Hepatocyte (in vitro differentiated cells): ENCODE measurements around the gene MGAT4A. TPM values are rescaled to one million over a fixed set of nuclear protein-coding genes. Genes with fewer than 3 reads are reported as not detected.

Experiments used
- DNase-seq: peaks from one replicate; pipeline ENCODE4 v3.0.0-alpha.2; 2016; ENCODE audit warnings: low spot score
- H2AFZ ChIP-seq: fragments of 200-600 bp; sonication (generic); 2 replicates; pipeline ENCODE4 v1.6.0; 2016; ENCODE audit warnings: antibody characterized with exemption, mild to moderate bottlenecking
- H3K27ac ChIP-seq: fragments of 200-600 bp; sonication (generic); 2 replicates; pipeline ENCODE4 v1.5.1; 2016; ENCODE audit warnings: mild to moderate bottlenecking
- H3K27me3 ChIP-seq: fragments of 200-600 bp; sonication (generic); 2 replicates; pipeline ENCODE4 v1.6.1; 2016
- H3K36me3 ChIP-seq: fragments of 200-600 bp; sonication (generic); replicated peaks from 2 replicates; pipeline ENCODE4 v1.5.1; 2016; ENCODE audit warnings: low read depth; ENCODE audit not compliant: insufficient read depth
- H3K4me1 ChIP-seq: fragments of 200-600 bp; sonication (generic); 2 replicates; pipeline ENCODE4 v1.5.1; 2016; ENCODE audit warnings: mild to moderate bottlenecking, moderate library complexity; ENCODE audit not compliant: insufficient read depth
- H3K4me2 ChIP-seq: fragments of 200-600 bp; sonication (generic); 2 replicates; pipeline ENCODE4 v1.6.0; 2016
- H3K4me3 ChIP-seq: fragments of 200-600 bp; sonication (generic); 2 replicates; pipeline ENCODE4 v1.5.1; 2016; ENCODE audit warnings: mild to moderate bottlenecking
- H3K79me2 ChIP-seq: fragments of 200-600 bp; sonication (generic); 2 replicates; pipeline ENCODE4 v1.6.0; 2017; ENCODE audit warnings: mild to moderate bottlenecking
- H3K9me2 ChIP-seq: fragments of 200-600 bp; sonication (generic); replicated peaks from 2 replicates; pipeline ENCODE4 v1.6.0; 2017; ENCODE audit warnings: mild to moderate bottlenecking; ENCODE audit not compliant: insufficient read depth
- H3K9me3 ChIP-seq: fragments of 200-600 bp; sonication (generic); 2 replicates; pipeline ENCODE4 v1.5.1; 2016; ENCODE audit warnings: low read depth, mild to moderate bottlenecking
- H4K20me1 ChIP-seq: fragments of 200-600 bp; sonication (generic); 2 replicates; pipeline ENCODE4 v1.6.0; 2016; ENCODE audit warnings: mild to moderate bottlenecking; ENCODE audit not compliant: insufficient read depth, poor library complexity, severe bottlenecking
- EZH2 ChIP-seq: fragments of 200-600 bp; sonication (generic); IDR thresholded peaks from 2 replicates; pipeline ENCODE4 v1.6.1; 2016; ENCODE audit warnings: antibody characterized with exemption, mild to moderate bottlenecking, borderline replicate concordance
- EZH2phosphoT487 ChIP-seq: fragments of 200-600 bp; sonication (generic); IDR thresholded peaks from one replicate; pipeline ENCODE4 v1.6.1; 2018; ENCODE audit warnings: antibody characterized with exemption, mild to moderate bottlenecking, low read depth, moderate library complexity; ENCODE audit not compliant: unreplicated experiment, severe bottlenecking
- WGBS: methylation state at CpG from one replicate; pipeline ENCODE4 v1.1.6; 2016; ENCODE audit warnings: low lambda C conversion rate; ENCODE audit errors: missing lambda C conversion rate; 5-methylcytosine and 5-hydroxymethylcytosine counted together
- polyA plus RNA-seq: library from polyadenylated mRNA; unstranded; fragments of >200 nt; fragmentation: Nextera tagmentation; extraction: Ambion mirVana; gene quantifications from 2 replicates; pipeline ENCODE4 v1.2.1, GENCODE V29; 2016
- total RNA-seq: library from RNA; depleted of rRNA; stranded (reverse); fragments of >200 nt; gene quantifications from 2 replicates; pipeline ENCODE4 v1.2.3, GENCODE V29; 2014
- TF ChIP-seq, protein P1 (sequence below): fragments of 200-600 bp; sonication (generic); IDR thresholded peaks from 2 replicates; pipeline ENCODE4 v1.5.1; 2016; ENCODE audit warnings: antibody characterized with exemption, mild to moderate bottlenecking; ENCODE audit not compliant: poor library complexity

Gene MGAT4A
- total and polyA plus RNA-seq, 2 experiments from 2014 or later = 10.1 to 21.6 TPM

- DNase-seq = peak; percentile 17
- Histone ChIP-seq H2AFZ (peak overlapping the region; percentile 93), H3K4me3 (peak overlapping the region; percentile 93), H3K79me2 (peaks cover 86% of the 10 kb centered on the region), H3K36me3 (no peaks in the 10 kb centered on the region), H3K4me2 (peak overlapping the region; percentile 93), H3K9me3 (no peaks in the 10 kb centered on the region), H4K20me1 (peaks cover 19% of the 10 kb centered on the region), H3K27me3 (no peaks in the 10 kb centered on the region), H3K9me2 (no peaks in the 10 kb centered on the region), H3K27ac (peak overlapping the region; percentile 99), H3K4me1 (peaks cover 33% of the 10 kb centered on the region)
- 19% methylated on average over 7 of the region's 7 CpGs for WGBS
- TF ChIP-seq, protein P1, sequence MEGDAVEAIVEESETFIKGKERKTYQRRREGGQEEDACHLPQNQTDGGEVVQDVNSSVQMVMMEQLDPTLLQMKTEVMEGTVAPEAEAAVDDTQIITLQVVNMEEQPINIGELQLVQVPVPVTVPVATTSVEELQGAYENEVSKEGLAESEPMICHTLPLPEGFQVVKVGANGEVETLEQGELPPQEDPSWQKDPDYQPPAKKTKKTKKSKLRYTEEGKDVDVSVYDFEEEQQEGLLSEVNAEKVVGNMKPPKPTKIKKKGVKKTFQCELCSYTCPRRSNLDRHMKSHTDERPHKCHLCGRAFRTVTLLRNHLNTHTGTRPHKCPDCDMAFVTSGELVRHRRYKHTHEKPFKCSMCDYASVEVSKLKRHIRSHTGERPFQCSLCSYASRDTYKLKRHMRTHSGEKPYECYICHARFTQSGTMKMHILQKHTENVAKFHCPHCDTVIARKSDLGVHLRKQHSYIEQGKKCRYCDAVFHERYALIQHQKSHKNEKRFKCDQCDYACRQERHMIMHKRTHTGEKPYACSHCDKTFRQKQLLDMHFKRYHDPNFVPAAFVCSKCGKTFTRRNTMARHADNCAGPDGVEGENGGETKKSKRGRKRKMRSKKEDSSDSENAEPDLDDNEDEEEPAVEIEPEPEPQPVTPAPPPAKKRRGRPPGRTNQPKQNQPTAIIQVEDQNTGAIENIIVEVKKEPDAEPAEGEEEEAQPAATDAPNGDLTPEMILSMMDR = no peak
- TF ChIP-seq EZH2 (no peak), EZH2phosphoT487 (no peak)
Measured at GRCh38 chr2:98607741-98608115, 123.2 kb downstream of the MGAT4A start.

GRCh38 chr2:98607104-98607503 is 123.8 kb downstream of the MGAT4A start:
- Histone ChIP-seq H3K27me3 (no peaks in the 10 kb centered on the region), H3K9me3 (no peaks in the 10 kb centered on the region), H3K79me2 (peaks cover 79% of the 10 kb centered on the region), H3K27ac (peak overlapping the region; percentile 99), H3K4me3 (peak overlapping the region; percentile 93), H4K20me1 (peaks cover 19% of the 10 kb centered on the region), H2AFZ (no peak overlapping the region), H3K4me2 (peak overlapping the region; percentile 93), H3K36me3 (no peaks in the 10 kb centered on the region), H3K4me1 (peaks cover 33% of the 10 kb centered on the region), H3K9me2 (no peaks in the 10 kb centered on the region)
- WGBS = 82% methylated on average over 6 of the region's 6 CpGs
- DNase-seq = no peak
- TF ChIP-seq EZH2phosphoT487 (no peak), EZH2 (no peak)
- TF ChIP-seq, protein P1 = no peak

DNA sequence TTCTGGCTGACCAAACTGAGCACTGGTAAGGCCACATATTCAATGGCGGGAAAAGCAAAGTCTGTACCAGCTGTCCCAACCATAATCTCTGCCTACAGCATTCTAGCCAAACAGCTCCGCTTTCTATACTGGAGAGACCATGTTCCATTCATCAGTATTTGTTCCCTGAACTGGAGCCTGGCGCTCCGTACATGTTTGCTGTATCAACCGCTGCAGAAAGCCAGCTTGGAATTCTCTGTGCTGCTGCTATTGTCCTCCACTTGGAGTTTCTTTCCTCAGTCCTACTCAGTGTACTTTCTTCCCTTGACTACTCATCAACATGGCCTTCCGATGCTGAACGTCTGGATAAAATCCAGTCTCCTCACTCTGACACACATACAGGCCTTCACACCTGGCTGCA is 124.5 kb downstream of the MGAT4A start:
- Histone ChIP-seq H3K27ac (no peak overlapping the region), H3K79me2 (peaks cover 74% of the 10 kb centered on the region), H4K20me1 (peaks cover 19% of the 10 kb centered on the region), H3K4me3 (no peak overlapping the region), H2AFZ (no peak overlapping the region), H3K4me1 (peaks cover 30% of the 10 kb centered on the region), H3K36me3 (no peaks in the 10 kb centered on the region), H3K4me2 (peak overlapping the region; percentile 93), H3K9me3 (no peaks in the 10 kb centered on the region), H3K27me3 (no peaks in the 10 kb centered on the region), H3K9me2 (no peaks in the 10 kb centered on the region)
- TF ChIP-seq EZH2phosphoT487 = no peak
- no peak for TF ChIP-seq EZH2
- TF ChIP-seq, protein P1 = no peak
- 89% methylated on average over 7 of the region's 7 CpGs for whole genome bisulfite sequencing
- no peak for DNase-seq

DNA sequence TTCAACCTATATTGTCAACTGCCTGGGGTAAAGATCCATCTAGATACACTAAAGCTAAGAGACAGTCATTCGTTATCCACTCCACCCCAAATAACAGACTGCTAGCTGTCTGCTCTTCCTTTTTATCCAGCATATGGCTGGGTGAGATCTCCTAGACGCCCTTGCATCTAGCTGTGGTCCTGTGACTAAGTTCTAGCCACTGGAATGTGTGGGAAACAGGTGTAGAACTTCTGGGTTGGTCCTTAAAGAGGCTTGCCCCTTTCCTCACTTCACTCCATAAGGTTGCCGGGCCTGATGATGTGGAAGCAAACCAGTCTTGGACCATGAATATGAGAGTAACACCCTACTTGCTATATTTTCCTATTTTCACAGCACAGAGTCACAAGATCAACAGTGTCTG is 125.9 kb downstream of the MGAT4A start:
- Histone ChIP-seq H3K9me3 (no peaks in the 10 kb centered on the region), H3K36me3 (no peaks in the 10 kb centered on the region), H3K27ac (no peak overlapping the region), H3K4me1 (peaks cover 17% of the 10 kb centered on the region), H4K20me1 (peaks cover 14% of the 10 kb centered on the region), H3K4me3 (no peak overlapping the region), H3K79me2 (peaks cover 60% of the 10 kb centered on the region), H3K4me2 (no peak overlapping the region), H2AFZ (no peak overlapping the region), H3K9me2 (no peaks in the 10 kb centered on the region), H3K27me3 (no peaks in the 10 kb centered on the region)
- no peak for DNase-seq
- WGBS = 91% methylated on average over 3 of the region's 3 CpGs
- no peak for TF ChIP-seq EZH2
- TF ChIP-seq, protein P1 = no peak
- no peak for TF ChIP-seq EZH2phosphoT487
